GM18951 (cell line): Measurements from ENCODE around the gene APCDD1L.
"Not testable (repeated sequence)": the region's sequence is repeated elsewhere in the genome, so short reads cannot be mapped to it uniquely, and the experiment has no call there.

Source experiments
- POLR2A ChIP-seq: IDR thresholded peaks from 4 replicates; pipeline ENCODE4 v1.6.1; 2011; ENCODE audit warnings: mild to moderate bottlenecking; ENCODE audit not compliant: insufficient read length, insufficient read depth; ENCODE audit errors: extremely low read depth
- in situ Hi-C: fragments of 300-500 bp; cut with MboI; formaldehyde crosslinking; loops from one replicate; pipeline ENCODE4 v1.12.0; 2022; ENCODE audit warnings: low sequenced_read_pairs, mixed read lengths, inconsistent platforms; ENCODE audit not compliant: unreplicated experiment

Gene APCDD1L

DNA sequence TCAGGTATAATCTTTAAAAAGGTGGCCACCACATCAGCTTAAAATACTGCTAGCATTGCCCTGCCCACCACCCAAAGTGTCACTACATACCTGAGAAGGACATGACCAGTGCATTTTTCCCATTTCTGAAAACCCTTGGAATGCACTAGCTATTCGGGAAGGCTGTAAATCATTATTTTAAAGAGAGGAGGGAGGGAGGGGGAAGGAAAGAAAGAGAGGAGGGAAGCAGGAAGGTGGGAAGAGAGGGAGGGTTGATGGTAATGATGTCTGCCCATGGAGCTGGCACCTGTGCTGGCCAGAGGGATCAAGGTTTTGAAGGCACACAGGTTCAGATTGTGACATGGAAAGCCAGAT is 93.7 kb downstream of the APCDD1L start:
- no peak for TF ChIP-seq POLR2A
- in situ Hi-C loops: no loop called here

DNA sequence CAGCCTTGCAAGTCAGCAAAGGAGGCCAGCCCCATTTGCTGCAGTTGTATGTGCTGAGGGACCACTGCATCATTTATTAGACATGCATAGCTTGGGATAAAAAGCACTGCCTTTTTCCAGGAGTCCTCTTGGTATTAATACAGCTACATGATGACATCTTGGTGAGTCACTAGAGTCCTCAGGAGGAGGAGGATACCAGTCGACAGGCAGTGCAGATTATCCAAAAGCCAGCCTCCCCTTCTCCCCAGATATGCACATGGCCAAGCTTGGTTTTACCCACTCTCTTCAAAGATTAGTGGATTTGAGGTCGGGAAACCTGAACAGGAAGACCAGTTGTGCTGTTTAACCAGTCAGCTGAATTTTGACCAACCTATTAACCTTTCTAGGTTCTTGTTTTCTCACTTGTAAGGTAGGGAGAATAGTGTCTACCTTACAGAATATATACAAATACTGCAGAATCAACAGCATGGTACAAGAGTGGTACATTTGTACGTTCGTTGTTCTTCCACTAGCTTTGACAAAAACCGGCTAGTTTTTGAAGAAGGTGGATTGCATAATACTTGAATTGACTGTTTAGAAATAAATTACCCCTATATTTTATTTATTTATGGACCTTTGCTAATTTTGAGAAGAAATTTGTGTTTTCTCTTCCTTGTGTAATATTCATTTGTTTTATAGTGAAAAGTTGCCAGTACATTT is 94.3 kb downstream of the APCDD1L start:
- TF ChIP-seq POLR2A: no peak
- in situ Hi-C loops: no loop called here

DNA sequence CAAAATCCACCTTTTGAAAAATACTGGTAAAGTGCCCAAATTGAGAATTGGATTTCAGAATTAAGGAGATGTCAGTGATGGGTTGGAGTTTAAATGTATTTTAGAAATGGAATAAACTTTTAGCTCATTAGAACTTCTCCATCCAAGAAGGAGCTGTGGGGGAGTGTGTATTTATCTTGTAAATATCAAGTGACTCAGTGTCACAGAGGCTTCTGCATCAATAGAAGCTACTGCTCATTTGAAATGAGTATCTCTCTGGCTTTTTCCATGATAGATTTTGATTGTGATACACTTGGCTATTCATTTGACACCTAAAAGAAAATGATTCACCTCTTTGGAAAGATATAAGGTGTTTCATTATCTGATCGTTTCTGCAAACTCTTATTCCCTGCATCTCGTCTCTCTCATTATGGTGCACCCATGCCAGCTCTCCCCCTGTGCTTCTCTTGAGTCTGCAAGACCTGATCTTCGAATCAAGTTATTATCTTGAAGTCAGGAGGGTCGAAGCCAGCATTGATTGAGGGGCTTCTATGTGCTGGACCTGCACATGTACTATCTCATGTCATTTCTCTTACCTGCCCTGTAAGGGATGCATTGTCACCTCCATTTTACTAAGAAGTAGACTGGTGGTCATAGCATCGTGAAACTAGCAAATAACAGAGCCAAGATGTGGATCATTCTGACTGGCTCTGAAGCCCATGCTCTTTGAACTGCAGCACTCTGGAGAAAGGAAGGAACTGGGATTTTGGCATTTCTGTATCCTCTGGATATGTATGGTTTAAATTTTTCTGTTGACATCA is 96.0 kb downstream of the APCDD1L start:
- in situ Hi-C loops: no loop called here
- TF ChIP-seq POLR2A: no peak

DNA sequence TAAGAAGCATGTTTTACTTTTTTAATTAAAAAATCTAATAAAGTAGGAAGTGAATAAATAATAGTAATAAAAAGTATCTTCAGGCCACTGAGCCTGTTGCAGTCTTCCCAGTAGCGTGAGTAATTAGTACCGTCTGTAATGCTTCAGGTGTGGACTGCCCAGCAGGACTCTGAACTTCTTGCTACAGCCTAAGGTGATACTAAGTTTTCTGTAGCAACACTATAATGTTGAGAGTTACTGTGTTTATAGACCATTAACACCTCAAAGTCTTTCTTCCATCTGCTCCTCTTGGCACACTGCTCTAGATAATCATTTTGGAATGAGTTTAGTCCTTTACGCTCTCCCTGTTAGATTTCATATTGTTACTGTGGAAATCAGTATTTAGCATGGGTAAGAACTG is 97.8 kb downstream of the APCDD1L start:
- no peak for TF ChIP-seq POLR2A
- in situ Hi-C loops: no loop called here

DNA sequence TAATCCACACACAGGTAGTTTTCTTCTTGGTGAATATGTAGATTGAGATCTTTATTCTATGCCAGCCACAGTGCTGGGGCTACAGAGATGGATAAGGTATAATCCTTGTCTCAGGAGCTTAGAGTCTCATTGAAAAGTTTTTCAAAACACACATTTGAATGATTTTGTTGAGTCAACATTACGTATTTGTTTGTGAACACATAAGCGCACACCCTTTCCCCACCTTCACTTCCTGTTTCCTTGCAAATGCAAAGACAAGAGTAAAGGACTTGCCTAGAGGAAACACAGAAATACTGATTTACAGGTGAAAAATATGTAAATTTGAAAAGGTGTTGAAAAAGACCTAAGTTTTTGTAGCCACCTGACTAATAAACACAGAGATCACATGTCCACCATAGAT is 98.4 kb downstream of the APCDD1L start:
- no peak for TF ChIP-seq POLR2A
- in situ Hi-C loops: no loop called here

DNA sequence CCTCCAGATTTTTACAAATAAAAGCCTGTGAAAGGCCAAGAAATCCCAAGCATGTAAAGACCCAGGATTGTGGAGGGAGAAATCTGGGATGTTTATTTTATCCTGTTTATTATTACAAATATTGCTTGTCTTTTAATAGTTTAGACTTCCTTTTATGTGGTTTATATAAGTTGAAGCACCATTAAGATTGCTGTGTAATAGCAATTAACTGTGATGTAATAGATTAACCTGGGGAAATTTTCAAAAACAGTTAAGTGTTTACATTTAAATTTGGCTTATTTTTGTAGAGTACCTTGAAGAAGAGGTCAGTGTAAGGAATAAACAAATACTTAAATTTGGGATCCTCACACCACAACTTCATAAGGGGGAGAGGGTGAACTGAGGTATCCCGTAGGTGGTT is 99.1 kb downstream of the APCDD1L start:
- in situ Hi-C loops: no loop called here
- no peak for TF ChIP-seq POLR2A

DNA sequence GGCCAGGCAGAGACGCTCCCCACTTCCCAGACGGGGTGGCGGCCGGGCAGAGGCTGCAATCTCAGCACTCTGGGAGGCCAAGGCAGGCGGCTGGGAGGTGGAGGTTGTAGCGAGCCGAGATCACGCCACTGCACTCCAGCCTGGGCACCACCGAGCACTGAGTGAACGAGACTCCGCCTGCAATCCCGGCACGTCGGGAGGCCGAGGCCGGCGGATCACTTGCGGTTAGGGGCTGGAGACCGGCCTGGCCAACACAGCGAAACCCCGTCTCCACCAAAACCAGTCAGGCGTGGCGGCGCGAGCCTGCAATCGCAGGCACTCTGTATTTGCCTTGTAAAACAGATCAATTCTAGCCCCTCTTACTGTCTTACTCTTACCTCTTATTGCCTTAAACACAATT is 100.4 kb downstream of the APCDD1L start:
- in situ Hi-C loops: not testable (repeated sequence)

DNA sequence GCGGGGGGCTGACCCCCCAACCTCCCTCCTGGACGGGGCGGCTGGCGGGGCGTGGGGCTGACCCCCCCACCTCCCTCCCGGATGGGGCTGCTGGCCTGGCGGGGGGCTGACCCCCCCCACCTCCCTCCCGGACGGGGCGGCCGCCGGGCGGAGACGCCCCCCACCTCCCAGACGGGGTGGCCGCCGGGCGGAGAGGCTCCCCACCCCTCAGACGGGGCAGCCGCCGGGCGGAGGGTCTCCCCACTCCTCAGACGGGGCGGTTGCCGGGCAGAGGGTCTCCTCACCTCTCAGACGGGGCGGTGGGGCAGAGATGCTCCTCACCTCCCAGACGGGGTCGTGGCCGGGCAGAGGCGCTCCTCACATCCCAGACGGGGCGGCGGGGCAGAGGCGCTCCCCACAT is 101.0 kb downstream of the APCDD1L start:
- in situ Hi-C loops: not testable (repeated sequence)
